ENCODE data around the gene AMACR.

The AMACR gene

DNA sequence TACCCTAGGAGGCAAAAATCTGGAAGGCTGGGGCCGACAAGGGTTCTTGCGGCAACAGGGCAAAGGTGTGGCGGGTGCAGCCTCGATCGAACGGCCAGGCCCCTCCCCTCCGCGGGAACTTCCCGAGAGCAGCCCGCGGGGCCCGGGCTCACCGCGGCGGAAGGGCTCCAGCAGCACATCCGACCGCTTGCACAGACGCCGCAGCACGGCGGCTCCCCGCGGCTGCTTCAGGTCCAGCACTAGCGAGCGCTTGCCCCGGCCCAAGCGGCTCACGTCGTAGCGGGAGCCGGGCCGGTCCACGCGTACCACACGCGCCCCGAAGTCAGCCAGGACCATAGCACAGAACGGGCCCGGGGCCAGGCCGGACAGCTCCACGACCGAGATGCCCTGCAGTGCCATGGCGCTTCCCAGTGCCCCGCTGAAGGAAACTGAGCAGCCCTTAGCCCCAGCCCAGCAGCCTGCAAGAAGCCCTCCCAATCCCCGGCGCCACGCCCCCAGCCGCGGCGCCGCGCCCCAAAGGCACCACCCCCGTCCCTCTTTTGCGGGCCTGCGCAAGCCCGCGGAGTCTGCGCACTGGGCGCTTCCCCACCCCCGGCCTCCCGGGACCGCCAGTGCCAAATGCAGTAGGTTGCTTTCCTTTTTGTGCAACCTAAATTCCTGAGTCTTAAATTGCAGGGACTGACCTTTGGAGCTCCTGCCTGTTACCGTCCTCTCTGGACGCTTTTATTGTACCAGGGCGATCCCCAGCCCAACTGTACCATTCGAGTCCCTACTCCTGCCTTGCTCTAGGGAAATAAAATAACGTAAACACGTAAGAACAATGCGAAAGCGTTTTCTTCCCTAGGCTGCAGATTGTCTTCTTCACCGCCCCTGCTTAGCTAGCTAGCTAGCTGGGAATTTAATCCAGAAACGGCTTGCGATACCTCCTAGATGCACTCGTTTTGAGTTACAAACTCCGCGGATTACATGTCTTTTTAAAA lies at the start of gene AMACR:
TSS of gene AMACR (minus strand) at position 430 of the 980 bp plus-strand sequence. CDS start at position 399, 31 bp downstream.
- peak; percentile 82 to 86 for DNase-seq (ENCODE audit: low read depth in 2 of 2)

DNA sequence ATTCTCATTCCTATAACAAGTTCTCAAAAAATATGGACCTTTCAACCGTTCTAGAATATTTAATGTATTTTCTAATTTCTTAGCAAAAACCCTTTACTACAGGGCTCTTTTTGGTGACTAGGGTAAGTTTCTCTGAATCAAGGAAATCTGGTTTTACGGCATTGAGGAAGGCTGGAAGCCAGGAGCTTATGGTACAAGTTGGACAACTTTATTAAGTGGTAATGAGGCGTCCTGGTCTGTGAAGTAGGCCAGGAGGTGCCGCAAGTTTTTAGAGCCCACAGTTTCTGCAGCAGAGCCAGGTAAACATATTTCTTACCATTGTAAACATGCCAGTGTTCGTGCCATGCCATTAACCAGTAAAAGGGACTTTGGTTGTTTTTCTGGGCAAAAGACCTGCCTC lies 49.7 kb upstream of the AMACR start:
- DNase-seq (ENCODE audit: low read depth in 2 of 2) = no peak

DNA sequence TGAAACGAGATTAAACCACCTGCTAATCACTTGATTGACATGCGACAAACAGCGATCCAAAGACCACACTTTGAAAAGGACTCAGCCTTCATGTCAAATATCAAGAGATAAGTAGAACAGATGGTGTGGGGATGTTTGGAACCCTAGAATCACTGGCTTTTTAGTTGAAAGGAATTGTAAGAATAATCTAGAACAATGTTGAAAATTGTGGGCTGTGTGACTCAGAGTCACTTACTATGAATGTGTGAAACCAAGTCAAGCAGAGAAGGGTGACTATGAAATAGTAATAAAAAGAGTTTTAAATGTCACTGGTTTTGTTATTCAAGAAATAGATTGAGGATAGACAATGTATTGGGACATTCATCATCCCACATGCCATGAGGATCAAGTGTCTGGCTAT lies 49.3 kb upstream of the AMACR start:
- no peak for DNase-seq (ENCODE audit: low read depth in 2 of 2)

DNA sequence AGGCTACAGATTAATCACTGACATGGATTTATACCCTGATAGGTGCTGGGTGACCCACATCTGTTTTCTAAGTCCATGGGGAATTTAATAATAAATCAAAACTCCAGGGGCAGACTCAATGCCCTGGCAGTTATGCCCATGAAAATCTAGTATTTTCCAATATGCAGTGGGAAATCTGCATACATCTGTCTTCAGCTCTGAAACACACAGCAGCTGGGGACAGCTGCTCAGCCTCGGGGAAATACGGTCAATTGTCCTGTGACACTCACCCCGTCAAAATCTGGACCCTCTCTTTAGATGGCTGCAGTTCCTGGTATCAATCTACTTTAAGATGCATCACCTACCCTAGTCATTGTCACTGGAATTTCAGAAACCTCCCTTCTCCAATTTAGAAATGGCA lies 47.8 kb upstream of the AMACR start:
- no peak for DNase-seq (ENCODE audit: low read depth in 2 of 2)

DNA sequence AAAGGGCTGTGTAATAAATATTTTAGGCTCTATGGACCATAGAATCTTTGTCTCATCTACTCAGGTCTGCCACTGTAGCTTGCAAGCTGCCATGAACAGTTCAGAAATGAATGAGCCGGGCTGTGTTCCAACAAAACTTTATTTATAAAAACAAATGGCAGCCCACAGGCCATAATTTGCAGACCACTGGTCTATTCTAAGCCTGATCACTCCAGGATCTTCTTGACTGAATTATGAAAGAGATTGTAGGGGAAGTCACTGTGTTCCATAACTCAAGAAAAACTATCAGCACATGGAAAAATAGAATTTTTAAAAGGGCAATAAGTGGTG lies 46.5 kb upstream of the AMACR start:
- no peak for DNase-seq (ENCODE audit: low read depth in 2 of 2)

DNA sequence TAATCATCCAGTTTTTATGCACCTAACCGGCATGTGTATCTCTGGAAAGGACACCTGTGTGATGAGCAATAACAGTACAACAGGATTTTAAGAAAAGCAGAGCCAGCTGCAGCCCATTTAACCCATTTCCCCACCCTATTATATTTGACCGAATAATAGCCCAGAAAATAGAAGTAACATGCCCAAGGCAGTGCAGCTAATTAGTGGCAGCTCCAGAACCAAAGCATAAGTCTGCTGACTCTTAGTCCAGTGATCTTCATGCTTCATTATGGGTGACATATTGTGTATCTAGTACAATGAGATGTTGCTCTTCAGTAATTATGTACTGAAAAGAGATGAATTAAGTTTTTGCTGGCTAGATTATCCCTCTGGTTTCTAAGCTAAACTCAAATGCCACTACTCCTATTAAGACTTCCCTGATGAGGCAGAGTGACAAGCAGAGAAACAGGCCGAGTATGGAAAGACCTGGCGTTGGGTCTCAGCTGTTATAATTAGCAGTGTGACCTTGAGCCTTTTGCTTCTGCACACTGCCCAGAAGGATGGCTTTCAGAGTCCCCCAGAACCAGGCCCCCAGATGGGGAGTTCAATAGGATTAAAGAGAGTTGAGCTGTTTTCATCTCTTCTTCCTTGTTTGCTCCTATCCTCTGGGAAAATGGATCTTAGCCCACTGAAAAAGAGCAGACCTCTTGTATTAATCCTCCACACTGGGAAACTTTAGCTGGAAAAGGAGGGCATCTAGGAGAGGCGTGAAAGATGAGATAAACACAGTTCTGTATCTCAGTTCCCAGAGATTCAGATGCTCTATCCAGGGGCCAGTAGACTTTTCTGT lies 45.9 kb upstream of the AMACR start:
- no peak for DNase-seq (ENCODE audit: low read depth in 2 of 2)

DNA sequence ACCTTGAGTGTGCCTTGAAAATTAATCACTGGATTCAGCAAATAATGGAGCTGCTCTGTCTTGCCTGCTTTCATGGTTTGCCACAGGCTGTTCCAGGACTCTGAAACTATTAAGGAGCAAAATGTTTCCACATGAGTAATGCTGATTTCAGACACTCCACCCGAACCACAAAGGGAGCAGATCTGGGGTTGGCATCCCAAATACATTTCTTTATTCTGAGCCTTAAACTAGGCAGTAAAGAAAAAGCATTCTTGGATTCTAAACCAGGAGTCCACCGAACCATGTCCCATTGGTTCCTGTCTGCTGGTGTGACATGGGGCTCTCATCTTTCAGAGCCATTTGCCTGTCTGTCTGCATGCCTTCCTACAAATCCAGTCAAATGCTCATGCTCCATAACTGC lies 45.3 kb upstream of the AMACR start:
- DNase-seq (ENCODE audit: low read depth in 2 of 2) = no peak

DNA sequence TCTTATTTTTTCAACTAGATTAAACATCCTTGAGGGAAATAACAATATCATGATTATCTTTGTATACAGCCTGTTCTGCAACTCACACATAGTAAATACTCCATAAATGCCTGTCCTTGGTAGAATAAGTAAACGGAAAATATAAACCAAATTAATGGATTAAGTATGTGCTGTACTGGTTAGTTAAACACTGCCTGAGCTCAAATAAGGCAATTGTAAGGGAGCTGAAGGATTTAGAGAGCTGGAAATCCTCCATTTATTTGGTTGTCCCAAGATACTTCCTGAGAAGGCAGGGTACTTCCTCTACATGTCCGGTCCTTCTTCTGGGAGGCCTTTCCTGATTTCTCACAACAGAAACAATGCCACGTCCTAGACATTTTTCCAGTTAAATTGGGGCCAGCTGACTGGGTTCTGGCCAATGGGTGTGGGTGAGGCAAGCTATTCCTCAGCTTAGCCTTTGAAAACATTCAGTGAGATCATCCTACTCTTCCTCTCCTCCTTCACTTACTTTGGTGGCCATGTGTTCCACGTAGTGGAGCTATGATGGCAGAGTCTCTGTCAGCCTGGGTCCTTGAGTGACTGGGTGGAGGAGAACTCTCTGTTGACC lies 43.6 kb upstream of the AMACR start:
- no peak for DNase-seq (ENCODE audit: low read depth in 2 of 2)

DNA sequence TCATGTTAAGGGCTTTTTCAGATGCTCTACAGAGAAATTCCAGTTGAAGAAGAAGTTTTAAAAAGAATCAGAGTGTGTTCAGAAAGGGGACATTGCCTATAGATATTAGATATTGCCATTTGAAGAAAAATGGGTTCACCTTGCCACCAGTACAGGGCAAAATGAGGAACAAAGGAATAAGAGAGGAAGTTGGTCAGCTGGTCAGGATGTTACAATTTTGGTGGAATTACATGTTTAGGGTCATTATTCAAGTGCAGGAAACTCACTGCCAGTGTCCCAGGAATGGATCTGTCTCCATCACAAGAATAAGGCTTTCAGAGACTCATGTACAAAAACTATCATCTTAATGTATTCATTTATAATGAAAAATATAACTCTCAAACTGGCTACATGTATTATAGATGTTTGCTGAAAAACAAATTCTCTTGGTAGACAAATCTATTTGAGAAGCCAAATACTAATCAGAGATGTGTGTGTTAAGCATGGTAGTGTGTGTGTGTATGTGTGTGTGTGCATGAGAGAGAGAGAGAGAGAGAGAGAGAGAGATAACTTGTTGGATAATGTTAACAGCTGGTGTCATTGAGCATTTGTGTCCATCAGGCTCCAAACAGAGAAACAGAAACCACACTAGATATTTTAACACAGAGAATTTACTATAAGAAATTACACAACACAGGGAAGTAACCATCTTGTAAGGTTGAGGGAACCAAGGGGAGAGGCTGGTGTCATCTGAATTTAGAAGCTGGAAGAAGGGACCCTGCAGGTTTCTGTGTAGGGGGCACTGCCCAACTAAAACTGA lies 40.1 kb upstream of the AMACR start:
- DNase-seq (ENCODE audit: low read depth in 2 of 2) = no peak

DNA sequence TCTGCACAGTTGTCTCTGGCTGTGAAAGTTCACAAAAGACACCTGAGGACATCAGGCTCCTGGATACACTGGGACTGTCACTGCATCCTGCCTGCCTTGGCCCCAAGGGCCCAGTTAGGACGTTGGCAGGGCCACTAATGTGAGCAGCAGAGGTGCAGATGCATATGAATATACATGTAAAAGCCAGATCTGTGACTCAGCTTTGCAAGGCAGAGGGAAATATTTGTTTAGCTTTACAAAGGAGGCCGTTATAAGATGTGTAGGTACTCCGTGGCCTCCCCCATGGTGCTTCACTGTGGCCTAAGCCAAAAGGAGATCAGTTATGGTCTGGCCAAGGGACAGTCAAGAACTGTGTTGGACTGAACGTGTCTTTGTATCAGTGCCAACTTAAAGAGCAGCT lies 39.3 kb upstream of the AMACR start:
- DNase-seq (ENCODE audit: low read depth in 2 of 2) = no peak

DNA sequence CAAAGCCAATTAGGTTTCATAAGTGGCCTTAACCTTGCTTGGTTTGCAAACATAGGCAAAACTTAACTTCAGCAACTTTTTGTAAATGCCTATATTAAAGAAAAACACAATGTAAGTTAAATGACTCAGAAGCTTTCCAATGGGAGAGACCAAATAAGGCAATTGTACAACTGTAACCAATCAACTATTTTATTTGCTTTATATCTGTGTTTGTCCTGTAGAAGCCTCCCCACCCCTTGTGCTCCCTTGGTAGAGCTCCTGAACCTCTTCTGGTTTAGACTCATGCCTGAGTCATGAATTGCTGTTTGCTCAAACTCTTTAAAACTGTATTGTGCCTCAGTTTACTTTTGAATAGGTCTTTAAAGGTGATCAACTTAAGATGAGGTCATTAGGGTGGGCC lies 38.1 kb upstream of the AMACR start:
- DNase-seq (ENCODE audit: low read depth in 2 of 2) = no peak

DNA sequence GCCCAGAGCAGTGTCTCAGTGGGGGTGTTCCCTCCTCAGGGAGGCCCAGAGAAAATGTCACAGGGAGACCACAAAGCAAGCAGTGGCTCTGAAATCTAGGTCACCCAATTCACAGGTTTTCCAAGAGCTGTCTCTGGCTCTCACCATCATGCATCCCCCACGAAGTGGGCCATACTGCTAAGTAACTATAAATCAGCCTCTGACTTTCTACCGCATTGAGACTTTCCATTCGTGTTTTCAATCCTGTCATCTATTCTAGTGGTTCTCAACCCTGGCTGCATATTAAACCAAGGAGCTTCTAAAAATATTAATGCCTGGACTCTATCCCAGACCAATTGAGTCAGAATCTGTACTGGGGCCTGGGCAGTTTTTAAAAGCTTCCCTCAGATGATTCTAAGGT lies 37.2 kb upstream of the AMACR start:
- DNase-seq (ENCODE audit: low read depth in 2 of 2) = no peak

DNA sequence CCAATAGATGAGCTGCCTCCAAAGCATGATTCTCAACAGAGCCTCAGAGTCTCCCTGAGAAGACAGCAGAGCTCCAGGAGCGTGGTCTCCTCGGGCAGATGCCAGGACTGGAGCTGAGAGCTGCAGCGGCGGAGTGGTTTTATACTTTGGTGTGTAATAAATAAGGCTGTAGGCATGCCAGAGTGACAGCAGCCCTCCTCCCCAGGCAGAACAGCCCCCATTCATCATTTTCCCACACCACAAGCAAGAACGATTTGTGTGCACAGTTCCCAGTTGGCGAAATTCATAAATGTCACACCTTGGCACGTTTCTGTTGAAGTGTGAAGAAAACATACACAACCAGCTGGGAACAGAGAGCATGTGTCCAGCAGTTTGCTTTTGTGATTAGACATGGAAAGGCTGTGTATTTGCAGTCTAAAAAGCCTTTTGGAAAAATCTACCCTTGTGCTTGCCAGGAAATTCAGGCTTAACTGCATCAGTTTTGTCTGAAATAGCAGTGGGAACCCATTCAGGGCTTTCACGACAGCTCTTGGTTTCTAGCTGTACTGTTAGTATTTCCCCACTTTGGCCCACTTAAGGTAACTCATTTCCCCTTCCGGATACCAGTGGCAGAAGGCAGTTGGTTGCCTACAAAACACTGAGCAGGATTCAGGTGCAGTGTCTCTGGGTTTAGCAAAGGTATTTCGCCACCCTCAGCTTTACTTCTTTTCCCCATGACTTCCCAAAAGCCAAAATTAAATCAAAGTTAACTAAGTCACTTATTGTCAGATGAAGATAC lies 35.4 kb upstream of the AMACR start, which contains the start of gene C1QTNF3:
TSS of gene C1QTNF3 (minus strand) at position 115 of the 778 bp plus-strand sequence. CDS start at position 27, 88 bp downstream.
- DNase-seq (ENCODE audit: low read depth in 2 of 2) = no peak

DNA sequence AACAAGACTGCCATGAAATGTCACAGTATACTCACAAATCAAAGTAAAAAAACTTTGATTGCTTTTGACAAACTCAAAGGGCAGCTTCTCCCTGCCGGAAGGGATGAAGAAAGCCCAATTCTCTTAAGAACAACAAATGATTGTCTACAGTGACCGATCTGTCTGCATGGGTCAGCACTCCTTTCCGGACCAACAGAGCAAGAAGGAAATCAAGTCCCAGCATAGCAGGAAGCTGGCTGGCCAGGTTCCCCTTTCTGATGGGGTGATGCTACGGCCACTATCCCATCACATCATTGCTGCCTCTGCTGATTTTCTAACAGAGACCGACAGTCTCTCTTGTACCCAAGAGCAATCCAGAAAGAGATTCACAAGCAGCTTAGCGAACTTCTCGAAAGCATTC lies 34.5 kb upstream of the AMACR start:
- no peak for DNase-seq (ENCODE audit: low read depth in 2 of 2)

DNA sequence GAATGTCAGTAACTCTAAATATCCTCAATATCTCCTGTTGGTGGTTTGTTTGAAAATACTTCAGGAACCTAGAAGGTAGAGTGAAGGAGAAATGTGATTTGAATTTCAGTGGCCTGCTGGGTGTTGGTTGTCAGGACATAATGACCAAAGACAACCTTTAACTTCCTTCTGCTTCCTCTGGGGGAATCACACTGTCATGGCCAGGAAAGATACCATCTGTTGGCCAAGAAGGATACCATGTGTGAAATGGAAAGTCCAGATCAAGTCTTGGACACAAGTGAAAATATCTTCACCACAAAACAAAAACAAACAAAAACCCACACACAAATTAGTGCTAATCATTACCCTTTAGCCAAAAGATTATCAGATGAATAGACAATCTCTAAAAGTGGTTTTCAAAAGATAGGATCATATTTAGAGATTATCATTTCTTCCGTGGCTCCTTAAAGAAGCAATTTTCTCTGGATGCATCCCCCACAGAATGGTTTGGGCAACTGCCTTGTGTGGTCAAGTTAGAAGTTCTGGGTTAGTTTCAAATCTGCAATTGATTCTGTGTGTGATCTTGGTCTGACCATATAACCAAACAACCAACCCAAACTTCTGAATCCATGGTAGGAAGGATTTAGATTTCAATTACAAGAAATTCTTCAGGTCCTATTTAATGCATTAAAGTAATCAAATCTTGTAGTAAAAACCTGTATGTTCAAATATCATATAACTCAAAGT lies 33.6 kb upstream of the AMACR start:
- DNase-seq (ENCODE audit: low read depth in 2 of 2) = no peak

DNA sequence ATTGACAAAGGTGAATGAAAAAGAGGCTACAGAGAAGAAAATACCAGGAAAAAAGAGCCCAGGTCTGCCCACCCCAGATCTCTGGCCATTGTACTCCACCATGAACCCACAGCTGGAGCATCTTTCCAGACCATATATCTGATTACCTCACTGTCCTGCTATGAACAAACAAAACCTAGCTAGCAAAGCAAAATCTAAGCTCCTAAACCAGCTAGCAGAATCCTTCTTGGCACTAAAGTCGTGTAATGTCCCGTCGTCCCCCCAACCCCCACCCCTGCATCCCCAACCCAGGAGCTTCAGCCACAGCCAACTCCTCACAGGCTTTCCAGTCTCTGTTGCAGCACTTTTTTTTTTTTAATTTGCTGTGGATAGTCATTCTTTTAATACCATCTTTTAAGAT lies 32.6 kb upstream of the AMACR start:
- no peak for DNase-seq (ENCODE audit: low read depth in 2 of 2)

DNA sequence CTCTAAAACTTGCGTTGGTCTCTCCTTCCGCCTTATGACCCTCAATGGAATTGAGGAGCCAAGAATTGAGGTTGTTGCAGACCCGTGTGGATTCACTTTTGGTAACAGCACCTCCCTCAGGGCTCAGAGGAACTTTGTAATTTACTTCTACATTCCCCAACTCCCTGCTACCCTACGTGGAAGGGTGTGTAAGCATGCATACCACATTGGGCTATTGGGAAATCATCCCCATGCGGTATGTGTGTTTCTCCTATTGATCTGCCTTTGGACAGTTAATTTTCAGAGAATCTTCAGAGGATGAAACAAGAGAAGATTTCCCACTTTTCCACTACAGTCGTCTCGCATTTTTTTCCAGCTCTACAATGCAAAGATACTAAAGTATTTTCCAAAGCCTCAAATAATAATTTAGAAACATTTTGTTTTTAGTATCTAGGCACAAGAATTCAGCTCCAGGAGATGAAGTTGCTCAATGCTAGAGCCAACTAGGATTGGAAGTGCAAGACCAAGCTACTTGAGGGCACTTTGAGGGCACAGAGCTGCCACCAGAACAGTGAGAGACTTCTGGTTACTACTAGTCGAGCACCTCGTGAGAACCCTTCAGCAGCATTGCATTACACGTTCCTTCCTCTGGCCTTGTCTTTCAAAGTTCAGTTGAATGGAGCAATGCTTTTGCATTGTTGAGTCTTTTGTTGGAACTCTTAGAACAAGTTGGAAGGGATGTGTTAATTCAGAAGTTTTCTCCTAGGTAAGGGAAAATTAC lies 31.7 kb upstream of the AMACR start:
- DNase-seq (ENCODE audit: low read depth in 2 of 2) = no peak

DNA sequence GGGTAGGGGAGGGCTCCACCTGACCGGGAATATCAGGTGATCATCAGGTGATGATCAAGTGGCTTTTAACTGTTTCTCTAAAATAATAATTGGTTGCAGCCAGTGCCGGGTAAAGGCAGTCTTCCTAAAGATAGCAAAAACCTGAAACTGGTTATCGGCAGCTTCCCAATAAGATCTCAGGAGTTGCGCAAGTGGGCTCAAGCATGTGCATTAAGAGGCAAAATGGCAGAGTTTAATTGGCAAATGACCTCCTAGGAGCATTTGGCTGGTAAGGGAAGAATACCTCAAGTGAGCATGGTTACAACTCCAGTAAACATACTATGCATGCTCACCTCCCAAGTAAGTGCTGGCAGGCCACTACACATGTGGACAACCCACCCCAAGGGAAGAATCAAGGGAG lies 31.0 kb upstream of the AMACR start:
- no peak for DNase-seq (ENCODE audit: low read depth in 2 of 2)

DNA sequence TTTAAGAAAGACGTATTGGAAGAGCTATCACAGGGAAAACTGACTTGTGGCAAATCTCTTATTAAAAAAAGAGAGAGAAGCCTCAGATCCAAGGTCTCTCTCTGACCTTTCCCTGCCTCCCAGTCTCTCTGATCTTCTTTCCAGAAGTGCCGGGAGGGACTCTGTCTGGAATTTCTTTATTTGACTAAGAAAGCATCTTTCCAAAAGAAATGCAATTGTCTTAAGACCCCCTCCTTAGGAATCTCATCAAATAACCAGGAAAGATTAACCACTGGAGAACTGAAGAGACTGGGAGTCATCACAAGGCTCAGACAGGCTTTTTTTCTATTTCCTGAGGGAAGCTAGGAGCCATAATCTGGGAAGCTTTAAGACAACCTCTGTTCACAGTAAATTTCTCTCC lies 30.5 kb upstream of the AMACR start:
- DNase-seq (ENCODE audit: low read depth in 2 of 2) = no peak

Measured in activated CD4-positive, alpha-beta T cell treated with anti-CD3 and anti-CD28 coated beads for 24 hours (primary cell).